NCI-H2107 (cell line): ENCODE measurements around the gene SOWAHA.

Source experiments
- DNase-seq: peaks from one replicate; lab custom pipeline; 2025; lab: John Stamatoyannopoulos, UW

SOWAHA gene

GRCh38 chr5:132827943-132828673 lies 15.0 kb downstream of the SOWAHA start:
- no peak for DNase-seq

GRCh38 chr5:132828846-132829494 lies 15.9 kb downstream of the SOWAHA start:
- no peak for DNase-seq

GRCh38 chr5:132829742-132830435 lies 16.8 kb downstream of the SOWAHA start:
- DNase-seq: peak; percentile 16

GRCh38 chr5:132830436-132831094 lies 17.5 kb downstream of the SOWAHA start, which contains the start of gene SHROOM1:
Gene SHROOM1 (minus strand): TSS chr5:132830647. CDS start chr5:132826140, 4,507 bp downstream.
- DNase-seq: no peak

GRCh38 chr5:132831095-132831860 lies 18.2 kb downstream of the SOWAHA start:
- no peak for DNase-seq

GRCh38 chr5:132832612-132833011 lies 19.5 kb downstream of the SOWAHA start:
- no peak for DNase-seq

- no peak for DNase-seq
These were observed 21.0 kb downstream of the SOWAHA start for GRCh38 chr5:132834057-132834456.

GRCh38 chr5:132836852-132837251 lies 23.8 kb downstream of the SOWAHA start:
- no peak for DNase-seq

- DNase-seq: no peak
These were observed 24.8 kb downstream of the SOWAHA start for GRCh38 chr5:132837868-132838267.

GRCh38 chr5:132838516-132839282 lies 25.6 kb downstream of the SOWAHA start:
- DNase-seq: no peak

GRCh38 chr5:132839426-132840301 lies 26.6 kb downstream of the SOWAHA start:
- DNase-seq: no peak

GRCh38 chr5:132840313-132840712 lies 27.2 kb downstream of the SOWAHA start:
- DNase-seq: no peak

GRCh38 chr5:132840896-132841295 lies 27.8 kb downstream of the SOWAHA start:
- DNase-seq: no peak

- DNase-seq: no peak
These were observed 28.2 kb downstream of the SOWAHA start for GRCh38 chr5:132841305-132841704.

- DNase-seq: no peak
These were observed 35.2 kb downstream of the SOWAHA start for GRCh38 chr5:132848270-132848669.

GRCh38 chr5:132849347-132849746 lies 36.2 kb downstream of the SOWAHA start:
- DNase-seq: no peak

- DNase-seq: no peak
These were observed 37.0 kb downstream of the SOWAHA start for GRCh38 chr5:132850066-132850465.

- no peak for DNase-seq
These were observed 40.2 kb downstream of the SOWAHA start for GRCh38 chr5:132853323-132853722.

- DNase-seq: no peak
These were observed 40.7 kb downstream of the SOWAHA start for GRCh38 chr5:132853790-132854189.

- DNase-seq: no peak
These were observed 41.2 kb downstream of the SOWAHA start for GRCh38 chr5:132854301-132854700.
